HG02870 (cell line): ENCODE results near the gene C6orf132.
"Not testable (repeated sequence)": the region's sequence is repeated elsewhere in the genome, so short reads cannot be mapped to it uniquely, and the experiment has no call there.

Experiments used
- ATAC-seq: cut with Tn5 transposase; IDR thresholded peaks from one replicate; pipeline ENCODE4 v1.9.1; 2021; ENCODE audit warnings: mild to moderate bottlenecking, moderate library complexity; ENCODE audit not compliant: unreplicated experiment

Gene C6orf132

DNA sequence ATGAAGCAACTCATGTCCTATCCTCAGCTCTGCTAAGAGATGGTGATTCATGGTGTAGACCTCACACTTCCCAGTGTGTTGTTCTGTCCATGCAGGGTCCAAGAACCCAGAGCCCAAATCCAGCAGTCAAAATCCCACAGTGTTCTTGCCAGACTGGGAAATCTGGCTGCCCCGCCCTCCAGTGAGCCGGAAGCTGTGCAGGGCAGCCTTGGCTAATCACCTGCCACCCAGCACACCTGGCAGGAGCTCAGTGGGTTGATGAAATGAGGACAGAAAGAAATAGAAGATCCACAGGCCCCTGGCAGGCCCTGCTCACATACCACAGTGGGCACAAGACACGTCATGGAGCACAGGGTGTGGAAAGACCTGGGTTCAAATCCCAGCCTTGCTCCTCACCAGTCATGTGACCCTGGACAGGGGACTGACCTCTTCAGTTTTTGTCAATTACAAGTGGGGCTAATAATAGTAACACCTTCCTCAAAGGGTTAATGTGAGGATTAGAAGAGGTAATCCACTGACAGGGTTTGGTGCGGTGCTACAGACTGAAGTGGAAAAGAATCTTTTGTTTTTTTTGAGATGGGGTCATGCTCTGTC lies 17.1 kb upstream of the C6orf132 start:
- no peak for ATAC-seq

DNA sequence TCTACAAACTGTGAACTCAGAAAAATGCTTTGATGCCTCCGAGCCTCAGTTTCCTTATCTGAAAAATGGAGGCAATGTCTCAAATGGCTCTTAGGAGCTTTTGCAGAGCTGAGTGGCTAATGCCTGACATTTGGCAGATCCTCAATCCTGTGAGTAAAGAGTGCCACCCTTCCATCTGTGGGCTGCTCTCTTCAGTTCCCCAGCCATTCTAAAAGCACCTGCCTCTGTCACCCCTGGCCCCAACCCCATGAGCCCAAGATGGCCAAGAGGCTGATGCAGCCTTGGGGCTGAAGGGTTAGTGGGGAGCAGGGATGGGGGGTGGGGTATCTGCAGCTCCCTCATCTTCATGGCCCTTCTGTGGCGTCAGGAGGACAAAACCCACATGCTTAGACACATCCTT lies 16.2 kb upstream of the C6orf132 start:
- no peak for ATAC-seq

DNA sequence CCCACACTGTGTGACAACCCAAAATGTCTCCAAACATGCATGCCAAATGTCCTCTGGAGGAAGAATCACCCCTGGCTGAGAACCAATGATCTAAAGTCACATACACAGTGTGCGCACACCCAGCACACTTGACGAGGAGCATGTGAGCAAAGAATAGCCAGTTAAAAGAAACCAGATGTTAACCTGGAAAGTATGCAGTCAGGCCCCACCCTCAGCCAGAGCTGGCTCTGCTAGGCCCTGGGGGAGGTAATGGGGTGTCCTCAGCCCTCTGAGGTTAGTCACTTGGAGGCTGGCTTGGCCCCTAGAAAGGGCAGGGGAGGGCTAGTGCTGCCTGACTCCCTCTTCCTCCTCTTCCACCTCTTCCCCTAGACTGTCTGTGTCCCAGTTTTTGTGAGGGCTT lies 15.6 kb upstream of the C6orf132 start:
- no peak for ATAC-seq

DNA sequence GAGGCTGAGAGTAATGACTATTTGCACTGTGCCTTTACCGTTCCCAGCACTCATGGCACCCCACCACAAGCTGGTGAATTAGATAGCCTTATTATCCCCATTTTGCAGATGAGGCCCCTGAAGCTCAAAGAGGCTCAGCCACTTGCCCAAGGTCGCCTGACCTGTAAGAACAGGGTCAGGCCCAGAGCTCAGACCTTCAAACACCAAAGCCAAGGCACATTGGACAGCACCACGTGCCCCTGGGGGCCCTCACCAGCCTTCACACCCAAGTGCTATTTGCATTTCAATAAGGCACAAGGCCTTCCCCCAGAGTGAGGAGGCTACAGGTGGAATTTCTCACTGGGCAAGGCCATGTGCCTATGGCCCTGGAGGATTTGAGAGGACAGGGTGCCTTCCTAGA lies 14.2 kb upstream of the C6orf132 start:
- no peak for ATAC-seq

DNA sequence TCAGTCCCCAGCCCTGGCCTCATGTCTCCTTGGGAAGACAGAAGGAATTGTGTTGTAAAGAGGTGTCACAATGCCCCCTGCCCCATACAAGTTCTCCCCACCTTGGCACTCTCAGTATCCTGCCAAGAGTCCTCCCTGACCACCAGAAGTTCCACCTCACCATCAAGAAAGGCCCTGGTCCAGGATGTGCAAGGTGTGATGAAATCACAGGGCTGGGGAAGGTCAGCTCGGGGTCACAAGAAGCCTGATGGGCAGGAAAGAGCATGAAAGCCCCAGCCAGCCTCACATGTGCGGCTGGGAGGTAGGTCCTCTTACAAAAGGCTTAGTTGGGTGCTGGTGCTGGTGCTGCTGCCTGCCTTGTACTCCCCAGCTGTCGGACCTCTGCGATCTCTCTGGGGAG lies 12.9 kb upstream of the C6orf132 start:
- no peak for ATAC-seq

GRCh38 chr6:42154461-42155209 lies 12.2 kb upstream of the C6orf132 start:
- no peak for ATAC-seq

GRCh38 chr6:42153921-42154320 lies 11.5 kb upstream of the C6orf132 start:
- no peak for ATAC-seq

DNA sequence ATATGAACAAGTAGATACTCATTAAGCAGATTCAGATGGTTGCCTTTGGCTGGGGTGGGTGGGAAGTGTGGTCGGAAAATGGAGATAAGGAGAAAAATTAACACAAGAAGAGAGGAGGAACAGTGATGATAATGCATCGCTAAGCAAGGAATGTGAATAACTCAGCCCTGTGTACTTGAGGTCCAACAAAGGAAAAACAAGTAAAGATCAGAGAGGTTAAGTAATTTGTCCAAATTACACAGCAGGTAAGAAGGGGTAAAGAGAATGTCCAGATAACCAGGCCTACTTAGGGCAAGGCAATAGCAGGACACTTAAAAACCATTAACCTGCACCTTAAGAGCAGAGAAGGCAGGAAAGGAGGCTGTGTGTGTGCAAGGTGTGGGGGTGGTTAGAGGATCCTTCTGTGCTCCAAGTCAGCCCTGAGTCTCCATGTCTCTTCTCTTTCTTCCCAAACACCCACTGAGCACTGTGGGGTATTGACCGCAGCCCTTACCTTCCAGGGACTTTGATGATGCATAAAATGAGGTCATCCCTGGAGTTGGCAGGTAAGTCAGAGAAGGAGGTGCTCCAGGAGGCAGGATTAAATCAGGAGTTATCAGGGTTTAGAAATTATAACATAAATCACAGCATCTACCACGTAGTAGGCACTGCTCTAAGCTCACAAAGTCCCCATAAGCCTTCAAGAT lies 10.3 kb upstream of the C6orf132 start:
- not testable (repeated sequence) for ATAC-seq

GRCh38 chr6:42152024-42152423 lies 9.6 kb upstream of the C6orf132 start:
- ATAC-seq: no peak

GRCh38 chr6:42150254-42150653 lies 7.8 kb upstream of the C6orf132 start:
- ATAC-seq: no peak

DNA sequence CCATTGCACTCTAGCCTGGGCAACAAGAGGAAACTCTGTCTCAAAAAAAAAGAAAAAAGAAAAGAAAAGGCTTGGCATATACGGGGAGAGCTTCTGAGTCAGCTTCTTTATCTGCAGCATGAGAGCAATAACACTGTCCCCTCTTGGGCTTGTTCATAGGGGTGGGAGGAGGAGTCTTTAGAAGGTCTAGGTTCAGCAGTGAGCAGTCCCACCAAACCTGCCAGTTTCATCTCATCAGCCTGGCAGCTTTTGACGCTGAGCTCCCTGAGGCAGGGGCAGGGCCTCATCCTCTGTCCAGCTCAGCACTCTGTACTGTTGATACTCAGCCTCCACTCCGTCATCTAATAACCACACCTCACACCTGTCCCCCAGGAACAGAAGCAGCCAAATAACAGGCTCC lies 5.6 kb upstream of the C6orf132 start:
- ATAC-seq: no peak

DNA sequence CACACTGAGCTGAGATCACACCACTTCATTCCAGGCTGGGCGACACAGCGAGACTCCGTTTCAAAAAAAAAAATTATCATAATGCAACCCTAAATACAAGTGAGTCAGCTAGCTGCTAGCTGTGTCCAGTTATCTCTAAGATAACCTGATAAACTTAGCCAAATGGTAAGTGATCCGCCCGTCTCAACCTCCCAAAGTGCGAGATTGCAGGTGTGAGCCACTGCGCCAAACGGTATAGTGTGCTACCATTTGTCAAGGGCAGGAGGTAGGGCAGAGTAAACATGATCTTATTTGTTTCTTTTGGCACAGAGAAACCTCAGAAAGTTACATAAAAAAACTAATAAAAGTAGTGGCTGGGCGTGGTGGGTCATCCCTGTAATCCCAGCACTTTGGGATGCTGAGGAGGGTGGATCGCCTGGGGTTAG lies 4.7 kb upstream of the C6orf132 start:
- ATAC-seq: no peak

- ATAC-seq: no peak
These were observed 760 bp downstream of the C6orf132 start for GRCh38 chr6:42141603-42142117.

DNA sequence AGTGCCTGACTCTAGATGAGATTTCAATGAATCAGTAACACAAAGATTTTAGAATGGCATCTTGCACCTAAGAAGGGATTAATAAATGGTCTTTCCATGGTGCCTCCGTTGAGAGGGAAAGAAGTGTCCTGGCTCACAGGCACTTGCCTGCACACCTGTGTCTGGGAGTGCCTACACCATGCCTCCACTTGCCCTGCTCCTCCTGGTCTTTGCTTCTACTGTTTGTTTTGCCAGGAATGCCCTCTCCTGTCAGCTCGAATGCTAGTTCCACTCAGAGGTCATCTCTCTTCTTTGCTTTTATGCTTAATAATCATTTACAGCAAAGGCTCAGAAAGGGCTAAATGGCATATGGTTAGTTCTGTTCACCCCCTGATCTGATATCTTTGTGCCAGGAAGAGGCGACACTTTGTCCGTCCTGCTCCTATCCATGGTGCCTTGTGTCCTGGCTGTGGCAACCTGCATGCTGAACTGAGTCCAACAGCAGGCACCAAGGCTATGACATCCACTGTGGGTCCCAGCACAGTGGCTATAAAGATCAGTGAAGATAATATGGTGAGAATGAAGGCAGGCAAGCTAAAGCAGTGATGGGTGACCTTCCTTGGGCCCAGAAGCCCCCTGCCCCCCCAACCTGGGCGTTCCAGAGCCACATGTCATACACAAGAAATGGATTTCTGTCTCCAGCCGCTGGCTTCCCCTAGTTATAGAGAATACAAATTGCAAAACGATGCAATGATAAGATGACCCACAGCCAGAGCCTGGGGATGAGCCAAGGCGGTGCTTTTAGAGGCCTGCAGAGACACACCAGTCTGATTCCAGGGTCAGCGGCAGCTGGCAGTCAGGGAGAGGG lies 1.4 kb downstream of the C6orf132 start:
- no peak for ATAC-seq

DNA sequence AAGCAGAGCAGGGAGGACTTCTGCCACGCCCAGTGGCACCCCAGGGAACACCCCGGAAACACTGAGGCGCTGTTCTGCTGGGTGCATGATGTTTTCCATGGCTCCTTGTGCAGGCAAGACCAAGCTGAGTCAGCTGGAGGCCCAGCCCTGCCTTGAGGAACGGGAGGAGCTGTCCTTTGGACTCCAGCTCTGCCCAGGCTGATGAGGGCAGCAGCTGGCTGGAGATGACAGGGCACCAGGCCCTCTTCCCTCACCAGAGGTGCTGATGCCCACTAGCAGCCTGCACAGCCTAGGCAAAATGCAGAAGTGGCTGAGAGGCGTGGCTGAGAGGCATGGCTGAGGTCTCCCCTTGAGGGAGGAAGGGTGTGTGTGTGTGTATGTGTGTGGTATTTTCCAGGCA lies 2.4 kb downstream of the C6orf132 start:
- ATAC-seq: no peak

GRCh38 chr6:42138630-42139619 lies 3.5 kb downstream of the C6orf132 start:
- no peak for ATAC-seq

- ATAC-seq: no peak
These were observed 4.2 kb downstream of the C6orf132 start for GRCh38 chr6:42138190-42138589.

GRCh38 chr6:42137194-42137753 lies 5.1 kb downstream of the C6orf132 start:
- no peak for ATAC-seq

GRCh38 chr6:42136508-42137193 lies 5.8 kb downstream of the C6orf132 start:
- ATAC-seq: no peak
